ENCODE data around the gene RELB. TPM values are rescaled to one million over a fixed set of nuclear protein-coding genes. Genes with fewer than 3 reads are reported as not detected.

The RELB gene
- total and polyA plus RNA-seq, 2 of the 4 experiments (the other 2 are of a cell fraction), result 5.0 to 17.2 TPM

DNA sequence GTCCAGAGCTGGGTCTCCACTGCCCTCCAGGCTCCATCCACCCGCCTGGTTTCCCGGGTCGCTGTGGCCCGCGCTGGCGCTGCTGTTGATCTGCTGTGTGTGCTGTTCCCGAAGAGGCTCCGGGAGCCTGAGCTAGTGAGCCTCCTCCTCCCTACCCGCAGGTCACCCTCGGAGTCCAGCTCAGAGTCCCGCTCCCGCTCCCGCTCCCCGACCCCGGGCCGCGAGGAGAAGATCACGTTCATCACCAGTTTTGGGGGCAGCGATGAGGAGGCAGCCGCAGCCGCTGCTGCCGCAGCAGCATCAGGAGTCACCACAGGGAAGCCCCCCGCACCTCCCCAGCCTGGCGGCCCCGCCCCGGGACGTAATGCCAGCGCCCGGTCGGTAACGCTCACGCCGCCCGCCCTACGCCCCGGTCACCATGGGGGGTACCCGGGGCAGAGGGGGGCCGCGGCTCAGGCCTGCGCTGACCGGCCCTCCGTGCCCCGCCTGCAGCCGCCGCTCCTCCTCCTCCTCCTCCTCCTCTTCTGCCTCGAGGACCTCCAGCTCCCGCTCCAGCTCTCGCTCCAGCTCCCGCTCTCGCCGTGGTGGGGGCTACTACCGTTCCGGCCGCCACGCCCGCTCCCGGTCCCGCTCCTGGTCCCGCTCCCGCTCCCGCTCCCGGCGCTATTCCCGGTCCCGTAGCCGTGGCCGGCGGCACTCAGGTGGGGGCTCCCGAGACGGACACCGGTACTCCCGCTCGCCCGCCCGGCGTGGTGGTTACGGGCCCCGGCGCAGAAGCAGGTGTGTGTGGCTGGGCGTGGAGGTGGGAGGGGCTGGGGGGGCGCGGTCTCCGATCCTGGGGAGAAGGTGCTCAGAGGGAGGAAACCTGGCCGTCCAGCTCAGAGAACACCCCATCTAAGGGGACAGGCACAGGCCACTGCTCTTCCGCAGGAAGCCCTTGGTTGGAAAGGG is 62.9 kb downstream of the RELB start:
- Histone ChIP-seq H3K79me1 (ENCODE audit: low read depth in 1 of 2, low read length in 2 of 2) (peaks cover 16 to 35% of the 10 kb centered on the region in 2 experiments), H3K9me3 (ENCODE audit: control insufficient read depth, insufficient read depth, low read length) (no peaks in the 10 kb centered on the region), H4K91ac (ENCODE audit: insufficient read depth, low read depth, low read length) (no peak overlapping the region), H3K18ac (ENCODE audit: low read depth, low read length) (no peak overlapping the region), H3K9ac (ENCODE audit: low read depth, low read length) (no peak overlapping the region), H2BK5ac (ENCODE audit: low read depth, low read length, poor library complexity, severe bottlenecking) (no peak overlapping the region), H3K27me3 (ENCODE audit: control insufficient read depth, insufficient read depth, low read length) (no peaks in the 10 kb centered on the region), H3K4me1 (ENCODE audit: control insufficient read depth, insufficient read depth, low read length) (no peaks in the 10 kb centered on the region), H2AK5ac (ENCODE audit: low read depth, low read length) (no peak overlapping the region), H3K4me3 (ENCODE audit: insufficient read depth, low read depth, low read length) (no peak overlapping the region), H3K4ac (ENCODE audit: low read depth, low read length) (no peak overlapping the region), H4K20me1 (ENCODE audit: insufficient read depth, low read length) (peaks cover 16% of the 10 kb centered on the region), H2BK20ac (ENCODE audit: low read depth, low read length) (no peak overlapping the region), H2BK120ac (ENCODE audit: low read depth, low read length) (no peak overlapping the region), H2BK15ac (ENCODE audit: low read depth, low read length) (no peak overlapping the region), H4K5ac (ENCODE audit: low read depth, low read length) (no peak overlapping the region), H3K23ac (ENCODE audit: low read depth, low read length) (no peak overlapping the region), H3K36me3 (ENCODE audit: control insufficient read depth, insufficient read depth, low read length) (peaks cover 73% of the 10 kb centered on the region), H4K8ac (ENCODE audit: low read depth in 2 of 2, low read length in 2 of 2) (no peak overlapping the region), H2AFZ (replicated peaks; ENCODE audit: low read length, poor library complexity) (no peak overlapping the region), H3K27ac (ENCODE audit: insufficient read depth, low read length) (no peak overlapping the region), H3K4me2 (ENCODE audit: low read depth, low read length) (no peak overlapping the region), H2AK9ac (replicated peaks; ENCODE audit: low read depth, low read length, poor library complexity) (no peak overlapping the region), H3K9me1 (ENCODE audit: insufficient read depth, low read length) (no peaks in the 10 kb centered on the region), H3K14ac (replicated peaks; ENCODE audit: low read depth, low read length) (no peak overlapping the region), H3K56ac (ENCODE audit: extremely low read depth, insufficient read depth, low read length) (no peak overlapping the region)
- ChIA-PET CTCF (no interaction called here), POLR2A (ENCODE audit: unreplicated experiment) (no interaction called here)
- BruUV-seq (replicated peaks), result no TSS peak
- TF ChIP-seq, protein P1, sequence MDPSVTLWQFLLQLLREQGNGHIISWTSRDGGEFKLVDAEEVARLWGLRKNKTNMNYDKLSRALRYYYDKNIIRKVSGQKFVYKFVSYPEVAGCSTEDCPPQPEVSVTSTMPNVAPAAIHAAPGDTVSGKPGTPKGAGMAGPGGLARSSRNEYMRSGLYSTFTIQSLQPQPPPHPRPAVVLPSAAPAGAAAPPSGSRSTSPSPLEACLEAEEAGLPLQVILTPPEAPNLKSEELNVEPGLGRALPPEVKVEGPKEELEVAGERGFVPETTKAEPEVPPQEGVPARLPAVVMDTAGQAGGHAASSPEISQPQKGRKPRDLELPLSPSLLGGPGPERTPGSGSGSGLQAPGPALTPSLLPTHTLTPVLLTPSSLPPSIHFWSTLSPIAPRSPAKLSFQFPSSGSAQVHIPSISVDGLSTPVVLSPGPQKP (IDR thresholded peaks at IDR 0.05; ENCODE audit: borderline replicate concordance, low read depth, low read length), result no peak
- no peak for TF ChIP-seq NFE2L2 (IDR thresholded peaks at IDR 0.05; ENCODE audit: low read depth, low read length)
- no peak for TF ChIP-seq RFX5 (IDR thresholded peaks at IDR 0.05; ENCODE audit: low read depth, low read length)
- no peak for TF ChIP-seq MAZ (IDR thresholded peaks at IDR 0.05; ENCODE audit: borderline replicate concordance, low read depth, low read length)
- TF ChIP-seq, protein P2, sequence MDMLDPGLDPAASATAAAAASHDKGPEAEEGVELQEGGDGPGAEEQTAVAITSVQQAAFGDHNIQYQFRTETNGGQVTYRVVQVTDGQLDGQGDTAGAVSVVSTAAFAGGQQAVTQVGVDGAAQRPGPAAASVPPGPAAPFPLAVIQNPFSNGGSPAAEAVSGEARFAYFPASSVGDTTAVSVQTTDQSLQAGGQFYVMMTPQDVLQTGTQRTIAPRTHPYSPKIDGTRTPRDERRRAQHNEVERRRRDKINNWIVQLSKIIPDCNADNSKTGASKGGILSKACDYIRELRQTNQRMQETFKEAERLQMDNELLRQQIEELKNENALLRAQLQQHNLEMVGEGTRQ (IDR thresholded peaks at IDR 0.05; ENCODE audit: low read depth, low read length), result no peak
- TF ChIP-seq SMC3 (IDR thresholded peaks at IDR 0.05; ENCODE audit: low read depth, low read length), result no peak
- TF ChIP-seq CHD1 (IDR thresholded peaks at IDR 0.05; ENCODE audit: low read depth, low read length), result no peak
- TF ChIP-seq RAD21 (IDR thresholded peaks at IDR 0.05; ENCODE audit: low read length), result no peak
- no peak for TF ChIP-seq CEBPB (IDR thresholded peaks at IDR 0.05; ENCODE audit: low read depth, low read length)
- no peak for TF ChIP-seq MAFK (IDR thresholded peaks at IDR 0.05; ENCODE audit: low read depth, low read length)
- in situ Hi-C loops (cut with MboI; ENCODE audit: low sequenced_read_pairs) (no loop called here), intact Hi-C loops (cut with micrococcal nuclease) (no loop called here), dilution Hi-C loops (cut with HindIII; ENCODE audit: low sequenced_read_pairs, unreplicated experiment) (no loop called here)
- 95% methylated on average over 41 of the region's 85 CpGs; no CpG with 5 or more reads in 1 of the 2 experiments for WGBS, 2 experiments (ENCODE audit: extremely low coverage in 2 of 2, insufficient read length in 1 of 2)
- no peak for DNase-seq
- no peak for ATAC-seq (ENCODE audit: low read depth)

Measured in IMR-90 (cell line).